T-cell (primary cell): ENCODE measurements around the gene SERPINI2. TPM values are rescaled to one million over a fixed set of nuclear protein-coding genes. Genes with fewer than 3 reads are reported as not detected.

Experiments used
- ATAC-seq, 4 experiments: fragments of 200-7000 bp in 3 of 4; fragments of 150-1000 bp in 1 of 4; cut with Tn5 transposase; replicated peaks in 1 of 4; 1 replicate in 3 of 4; 2 replicates in 1 of 4; pipeline ENCODE4 v1.10.0; 2021; ENCODE audit warnings: moderate library complexity in 3 of 4, mild to moderate bottlenecking in 2 of 4, moderate number of reproducible peaks in 1 of 4
- CTCF ChIA-PET, 2 donors: fragments of 300-600 bp; sonication (Branson Sonifier 250); formaldehyde crosslinking; loops; one replicate each; lab custom pipeline; 2022; ENCODE audit warnings: antibody characterized with exemption in 2 of 2; lab: Charles Lee
- POLR2A ChIA-PET, 2 donors: fragments of 300-600 bp; sonication (Branson Sonifier 250); formaldehyde crosslinking; loops; one replicate each; lab custom pipeline; 2022; ENCODE audit warnings: antibody characterized with exemption in 2 of 2; lab: Charles Lee
- DNase-seq, 35 experiments: peaks; one replicate each; pipeline versions ENCODE4 v3.0.0 to v3.0.0-alpha.2; 2013 to 2023
- H3K27ac ChIP-seq: one replicate; pipeline ENCODE4 v1.5.1; 2013; ENCODE audit warnings: low read length
- H3K27me3 ChIP-seq, 2 experiments: replicated peaks in 1 of 2; 1 replicate in 1 of 2; 2 replicates in 1 of 2; pipeline versions ENCODE4 v1.6.1 to v1.7.0; 2013; ENCODE audit warnings: low read length in 1 of 2, mixed read lengths in 1 of 2; ENCODE audit not compliant: control insufficient read depth in 2 of 2, insufficient read depth in 2 of 2; ENCODE audit errors: extremely low read depth in 1 of 2
- H3K36me3 ChIP-seq, 2 donors: 1 replicate in 1 of 2; 2 replicates in 1 of 2; pipeline versions ENCODE4 v1.6.1 to v1.7.0; 2013; ENCODE audit warnings: low read length in 1 of 2; ENCODE audit not compliant: control insufficient read depth in 2 of 2, insufficient read depth in 1 of 2; ENCODE audit errors: extremely low read depth in 1 of 2
- H3K4me1 ChIP-seq, 2 experiments: 1 replicate in 1 of 2; 2 replicates in 1 of 2; pipeline versions ENCODE4 v1.6.1 to v1.7.0; 2013; ENCODE audit warnings: low read length in 2 of 2, mixed read lengths in 1 of 2; ENCODE audit not compliant: insufficient read depth in 2 of 2, control insufficient read depth in 1 of 2; ENCODE audit errors: extremely low read depth in 1 of 2
- H3K4me3 ChIP-seq, 2 donors: 1 replicate in 1 of 2; 2 replicates in 1 of 2; pipeline versions ENCODE4 v1.5.1 to v1.7.0; 2013; ENCODE audit warnings: mild to moderate bottlenecking in 2 of 2, low read length in 1 of 2, moderate library complexity in 1 of 2; ENCODE audit not compliant: control insufficient read depth in 1 of 2; ENCODE audit errors: extremely low read depth in 1 of 2
- H3K9me3 ChIP-seq: 2 replicates; pipeline ENCODE4 v1.7.0; 2013
- H3K27ac Mint-ChIP-seq, 2 donors: one replicate each; pipeline ENCODE4 v1.8.0; 2020 to 2021; ENCODE audit warnings: mild to moderate bottlenecking in 2 of 2, mixed read lengths in 2 of 2
- H3K27me3 Mint-ChIP-seq, 2 donors: one replicate each; pipeline ENCODE4 v1.8.0; 2021 to 2022; ENCODE audit warnings: mixed read lengths in 2 of 2
- H3K36me3 Mint-ChIP-seq: one replicate; pipeline ENCODE4 v1.8.0; 2021; ENCODE audit warnings: mixed read lengths
- H3K4me1 Mint-ChIP-seq, 3 donors: one replicate each; pipeline ENCODE4 v1.8.0; 2020 to 2022; ENCODE audit warnings: mixed read lengths in 3 of 3, mild to moderate bottlenecking in 1 of 3
- H3K4me3 Mint-ChIP-seq, 3 donors: one replicate each; pipeline ENCODE4 v1.8.0; 2020 to 2022; ENCODE audit warnings: mild to moderate bottlenecking in 3 of 3, mixed read lengths in 3 of 3, moderate library complexity in 3 of 3
- H3K9me3 Mint-ChIP-seq, 3 donors: one replicate each; pipeline ENCODE4 v1.8.0; 2020 to 2022; ENCODE audit warnings: mixed read lengths in 3 of 3
- WGBS: methylation state at CpG from one replicate; pipeline ENCODE4 v1.1.5; 2013; ENCODE audit warnings: missing lambda C conversion rate; ENCODE audit not compliant: insufficient coverage; 5-methylcytosine and 5-hydroxymethylcytosine counted together
- total RNA-seq, 35 experiments: library from RNA in 6 of 35; stranded (reverse) in 6 of 35; fragments of 120-200 nt in 1 of 35; gene quantifications; one replicate each; pipeline versions ENCODE4 v1.2.1 to v1.2.4 and lab custom pipeline; 2013 to 2026

Gene SERPINI2
- total RNA-seq, 5 donors from 2014 or later (not counting 1 experiment from before 2014, with no cell fraction given) = 0.13 to 0.41 TPM; not detected in 3

DNA sequence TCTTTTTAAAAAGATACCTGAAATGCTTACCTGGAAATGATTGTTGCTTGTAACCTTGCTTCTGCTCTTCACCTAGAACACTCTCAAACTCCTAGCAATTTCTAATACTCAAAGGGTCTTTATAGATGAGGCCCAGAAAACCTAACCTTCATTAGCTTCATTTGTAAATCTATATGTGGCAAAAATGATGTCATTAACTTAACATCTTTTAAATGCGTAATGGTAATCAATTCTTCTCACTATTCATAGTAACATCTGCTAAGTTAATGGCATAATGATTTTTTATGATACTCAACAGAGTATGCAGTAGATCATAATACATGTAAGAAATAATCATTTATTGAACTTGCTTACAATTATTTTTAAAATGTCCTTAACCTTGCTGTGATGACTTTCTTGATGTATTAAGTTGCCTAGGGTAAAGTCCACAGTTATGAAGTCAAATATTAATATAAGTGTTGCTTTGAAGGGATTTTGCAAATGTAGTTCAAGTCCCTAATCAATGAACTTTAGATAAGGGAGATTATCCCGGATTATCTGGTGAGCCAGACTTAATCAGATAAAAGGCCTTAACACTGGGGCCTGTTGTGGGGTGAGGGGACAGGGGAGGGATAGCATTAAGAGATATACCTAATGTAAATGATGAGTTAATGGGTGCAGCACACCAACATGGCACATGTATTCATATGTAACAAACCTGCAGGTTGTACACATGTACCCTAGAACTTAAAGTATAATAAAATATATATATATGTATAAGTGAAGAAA, 10.1 kb upstream of the SERPINI2 start:
- H3K4me1 ChIP-seq = no peaks in the 10 kb centered on the region
- Mint-ChIP-seq H3K36me3 (no peaks in the 10 kb centered on the region), H3K4me1 (no peaks in the 10 kb centered on the region), H3K27me3 (no peaks in the 10 kb centered on the region), H3K4me3 (no peak overlapping the region), H3K27ac (no peak overlapping the region), H3K9me3 (peaks cover 0 to 3% (median 3%) of the 10 kb centered on the region in 3 donors)
- no peaks in the 10 kb centered on the region for H3K36me3 ChIP-seq
- no peak overlapping the region for H3K27ac ChIP-seq
- no peak for DNase-seq
- H3K27me3 ChIP-seq = no peaks in the 10 kb centered on the region
- no peaks in the 10 kb centered on the region for H3K9me3 ChIP-seq
- ChIA-PET CTCF (no interaction called here), POLR2A (no interaction called here)
- WGBS = no CpG with 5 or more reads among the region's 2 CpGs
- H3K4me3 ChIP-seq = no peak overlapping the region
- no peak for ATAC-seq

- ChIA-PET CTCF (no interaction called here), POLR2A (no interaction called here)
- Mint-ChIP-seq H3K27ac (no peak overlapping the region), H3K27me3 (no peaks in the 10 kb centered on the region), H3K4me1 (no peaks in the 10 kb centered on the region), H3K9me3 (peaks cover 0 to 3% (median 3%) of the 10 kb centered on the region in 3 donors), H3K4me3 (no peak overlapping the region), H3K36me3 (no peaks in the 10 kb centered on the region)
- no peaks in the 10 kb centered on the region for H3K36me3 ChIP-seq
- no peaks in the 10 kb centered on the region for H3K9me3 ChIP-seq
- no peaks in the 10 kb centered on the region for H3K4me1 ChIP-seq
- no peaks in the 10 kb centered on the region for H3K27me3 ChIP-seq
- ATAC-seq (no peak), DNase-seq (no peak)
- no peak overlapping the region for H3K4me3 ChIP-seq
- H3K27ac ChIP-seq = no peak overlapping the region
These were observed 7.3 kb upstream of the SERPINI2 start for GRCh38 chr3:167481164-167481563.

DNA sequence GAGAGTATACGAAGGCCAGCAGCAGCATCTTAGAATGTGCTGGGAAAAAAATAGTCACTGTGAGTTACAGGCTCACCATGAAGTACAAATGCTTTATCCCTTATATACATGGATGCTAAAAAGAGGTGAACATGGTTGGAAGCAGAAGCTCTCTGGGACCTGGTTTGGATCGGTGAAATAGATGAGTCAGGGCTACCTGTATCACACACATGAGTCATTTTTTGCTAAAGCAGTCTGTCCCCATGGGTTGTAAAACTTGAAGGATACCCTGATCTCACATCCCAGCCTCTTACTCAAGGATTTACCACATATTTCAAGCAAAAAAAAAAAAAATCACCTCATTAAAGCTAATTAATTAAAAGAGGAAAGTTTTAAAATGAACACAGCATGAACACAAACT, 6.9 kb upstream of the SERPINI2 start:
- POLR2A ChIA-PET = no interaction called here
- DNase-seq = no peak
- H3K4me3 Mint-ChIP-seq = no peak overlapping the region
- H3K9me3 ChIP-seq = no peaks in the 10 kb centered on the region
- H3K27me3 Mint-ChIP-seq = no peaks in the 10 kb centered on the region
- no peak overlapping the region for H3K27ac Mint-ChIP-seq
- ATAC-seq = no peak
- H3K9me3 Mint-ChIP-seq = peaks cover 0 to 3% (median 2%) of the 10 kb centered on the region in 3 donors
- H3K36me3 ChIP-seq = no peaks in the 10 kb centered on the region
- H3K4me3 ChIP-seq = no peak overlapping the region
- no peaks in the 10 kb centered on the region for H3K27me3 ChIP-seq
- no peaks in the 10 kb centered on the region for H3K4me1 ChIP-seq
- CTCF ChIA-PET = interaction anchor here in 1 of 2 donors (0.7 kb wide), 1 partner anchor 20 kb away, joined by 9 read pairs; no protein-coding TSS in a partner anchor
- H3K4me1 Mint-ChIP-seq = no peaks in the 10 kb centered on the region
- H3K27ac ChIP-seq = no peak overlapping the region
- no CpG with 5 or more reads among the region's 2 CpGs for WGBS
- H3K36me3 Mint-ChIP-seq = no peaks in the 10 kb centered on the region

DNA sequence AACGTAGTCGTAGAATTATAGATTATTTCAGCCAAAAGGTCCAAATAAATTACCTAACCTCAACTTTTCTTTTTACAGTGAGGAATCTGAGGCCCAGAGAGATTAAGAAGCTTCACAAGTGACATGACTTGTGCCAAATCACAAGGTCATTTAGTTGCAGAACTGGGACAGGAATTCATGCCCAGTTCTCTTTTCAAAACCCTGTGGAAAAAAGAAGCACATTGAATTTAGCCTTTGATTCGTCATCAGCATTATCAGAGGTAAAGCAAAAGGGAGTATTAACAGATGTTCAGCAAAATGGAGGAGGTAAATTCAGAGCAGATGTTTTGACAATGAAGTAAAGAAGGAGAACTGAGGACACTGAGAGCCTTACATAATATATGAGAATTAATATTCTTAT, 4.5 kb downstream of the SERPINI2 start:
- Histone ChIP-seq H3K4me3 (no peak overlapping the region), H3K36me3 (no peaks in the 10 kb centered on the region), H3K27me3 (no peaks in the 10 kb centered on the region), H3K9me3 (no peaks in the 10 kb centered on the region), H3K4me1 (no peaks in the 10 kb centered on the region), H3K27ac (no peak overlapping the region)
- Mint-ChIP-seq H3K4me3 (no peak overlapping the region), H3K27ac (no peak overlapping the region), H3K4me1 (no peaks in the 10 kb centered on the region), H3K27me3 (peaks cover 0 to 1% of the 10 kb centered on the region in 2 donors), H3K9me3 (no peaks in the 10 kb centered on the region), H3K36me3 (no peaks in the 10 kb centered on the region)
- ATAC-seq = no peak
- no CpG with 5 or more reads among the region's 3 CpGs for WGBS
- ChIA-PET CTCF (no interaction called here), POLR2A (no interaction called here)
- DNase-seq = no peak

GRCh38 chr3:167467848-167468611, 5.8 kb downstream of the SERPINI2 start:
- Mint-ChIP-seq H3K9me3 (no peaks in the 10 kb centered on the region), H3K27ac (no peak overlapping the region), H3K4me1 (no peaks in the 10 kb centered on the region), H3K4me3 (no peak overlapping the region), H3K27me3 (peaks cover 0 to 1% of the 10 kb centered on the region in 2 donors), H3K36me3 (no peaks in the 10 kb centered on the region)
- Histone ChIP-seq H3K4me3 (no peak overlapping the region), H3K36me3 (no peaks in the 10 kb centered on the region), H3K9me3 (no peaks in the 10 kb centered on the region), H3K27me3 (no peaks in the 10 kb centered on the region), H3K27ac (no peak overlapping the region), H3K4me1 (no peaks in the 10 kb centered on the region)
- no peak for DNase-seq
- ChIA-PET POLR2A (no interaction called here), CTCF (no interaction called here)
- WGBS = no CpG with 5 or more reads among the region's 5 CpGs
- no peak for ATAC-seq

- H3K9me3 Mint-ChIP-seq = no peaks in the 10 kb centered on the region
These were observed 6.9 kb downstream of the SERPINI2 start for GRCh38 chr3:167466966-167467365.

More at GRCh38 chr3:167466966-167467365, 6.9 kb downstream of the SERPINI2 start:
- POLR2A ChIA-PET = no interaction called here
- Histone ChIP-seq H3K4me3 (no peak overlapping the region), H3K36me3 (no peaks in the 10 kb centered on the region), H3K27me3 (no peaks in the 10 kb centered on the region), H3K27ac (no peak overlapping the region), H3K9me3 (no peaks in the 10 kb centered on the region), H3K4me1 (no peaks in the 10 kb centered on the region)
- DNase-seq = no peak
- ATAC-seq = no peak
- no peak overlapping the region for H3K27ac Mint-ChIP-seq
- no peaks in the 10 kb centered on the region for H3K4me1 Mint-ChIP-seq
- H3K4me3 Mint-ChIP-seq = no peak overlapping the region
- CTCF ChIA-PET = no interaction called here
- peaks cover 0 to 1% of the 10 kb centered on the region in 2 donors for H3K27me3 Mint-ChIP-seq
- no peaks in the 10 kb centered on the region for H3K36me3 Mint-ChIP-seq
